ENCODE results near the gene BPHL. TPM values are rescaled to one million over a fixed set of nuclear protein-coding genes. Genes with fewer than 3 reads are reported as not detected.
"Not testable (repeated sequence)": the region's sequence is repeated elsewhere in the genome, so short reads cannot be mapped to it uniquely, and the experiment has no call there.

BPHL gene
- total RNA-seq, 1 donor from 2014 or later: 10.3 TPM

GRCh38 chr6:3164388-3164787, 45.9 kb downstream of the BPHL start:
- intact Hi-C loops (cut with DNase I): no loop called here
- no peak for DNase-seq (ENCODE audit: extremely low spot score in 2 of 2)
- H3K27ac ChIP-seq: no peak overlapping the region
- no peaks in the 10 kb centered on the region for H3K9me3 ChIP-seq
- H3K36me3 ChIP-seq: no peaks in the 10 kb centered on the region
- no peak overlapping the region for H3K4me3 ChIP-seq
- no peaks in the 10 kb centered on the region for H3K27me3 ChIP-seq
- peaks cover 21% of the 10 kb centered on the region for H3K4me1 ChIP-seq
- no peak for TF ChIP-seq POLR2A (IDR thresholded peaks at IDR 0.05)
- no peak for TF ChIP-seq CTCF (IDR thresholded peaks at IDR 0.05)
- TF ChIP-seq POLR2AphosphoS5 (IDR thresholded peaks at IDR 0.05; ENCODE audit: insufficient read depth in 1 of 2, low read depth in 1 of 2): no peak

DNA sequence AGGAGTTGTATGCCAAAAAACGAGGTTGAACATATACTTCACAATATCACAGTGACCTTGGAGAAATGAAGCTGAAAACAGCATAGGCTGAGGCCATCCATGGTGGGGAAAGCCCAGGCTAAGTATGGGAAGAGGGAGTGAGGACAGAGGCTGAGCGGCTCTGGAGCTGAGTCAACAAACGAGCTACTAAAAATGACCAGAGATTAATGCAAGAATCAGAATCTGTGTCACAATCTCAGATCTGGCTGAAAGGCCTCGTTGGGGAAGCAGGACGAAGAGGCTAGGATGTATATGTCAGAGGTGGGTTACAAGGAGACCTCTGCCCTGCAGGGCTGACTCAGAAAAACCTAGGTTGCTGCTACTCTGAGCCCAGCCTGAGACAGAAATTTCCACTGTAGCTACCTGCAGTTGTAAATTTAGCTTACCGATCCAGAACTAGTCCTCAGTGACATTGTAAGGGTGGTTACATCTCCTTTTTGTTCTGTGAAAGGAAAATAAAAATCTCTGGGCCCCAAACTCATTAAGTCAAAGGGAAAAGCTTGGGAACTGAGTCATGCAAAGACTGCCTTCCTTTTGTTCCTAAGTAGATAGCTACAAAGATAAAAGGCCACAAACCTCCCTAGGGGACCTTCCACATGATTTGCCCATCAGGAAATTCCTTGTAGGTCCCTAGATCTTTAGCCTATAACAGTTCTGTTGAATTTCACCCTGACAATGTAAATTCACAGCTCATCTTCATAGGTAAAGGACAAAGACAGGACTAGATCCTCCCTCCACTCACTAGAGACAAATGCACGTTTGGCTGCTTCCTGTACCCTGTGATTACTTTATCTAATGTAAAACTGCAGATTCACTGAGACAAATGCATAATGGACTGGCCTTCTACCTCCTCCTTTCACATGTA, 47.4 kb downstream of the BPHL start:
- H3K27ac ChIP-seq: no peak overlapping the region
- H3K9me3 ChIP-seq: no peaks in the 10 kb centered on the region
- no peak for TF ChIP-seq CTCF (IDR thresholded peaks at IDR 0.05)
- TF ChIP-seq POLR2AphosphoS5 (IDR thresholded peaks at IDR 0.05; ENCODE audit: insufficient read depth in 1 of 2, low read depth in 1 of 2): no peak
- TF ChIP-seq POLR2A (IDR thresholded peaks at IDR 0.05): no peak
- intact Hi-C loops (cut with DNase I): no loop called here
- H3K36me3 ChIP-seq: no peaks in the 10 kb centered on the region
- H3K4me3 ChIP-seq: no peak overlapping the region
- H3K4me1 ChIP-seq: peaks cover 7% of the 10 kb centered on the region
- H3K27me3 ChIP-seq: no peaks in the 10 kb centered on the region
- DNase-seq (ENCODE audit: extremely low spot score in 2 of 2): no peak

- H3K27me3 ChIP-seq; DNase-seq (ENCODE audit: extremely low spot score in 2 of 2); intact Hi-C loops (cut with DNase I); H3K4me3 ChIP-seq; H3K9me3 ChIP-seq; H3K4me1 ChIP-seq; H3K27ac ChIP-seq; H3K36me3 ChIP-seq: not testable (repeated sequence)
Observed at GRCh38 chr6:3166535-3167225, 48.2 kb downstream of the BPHL start.

DNA sequence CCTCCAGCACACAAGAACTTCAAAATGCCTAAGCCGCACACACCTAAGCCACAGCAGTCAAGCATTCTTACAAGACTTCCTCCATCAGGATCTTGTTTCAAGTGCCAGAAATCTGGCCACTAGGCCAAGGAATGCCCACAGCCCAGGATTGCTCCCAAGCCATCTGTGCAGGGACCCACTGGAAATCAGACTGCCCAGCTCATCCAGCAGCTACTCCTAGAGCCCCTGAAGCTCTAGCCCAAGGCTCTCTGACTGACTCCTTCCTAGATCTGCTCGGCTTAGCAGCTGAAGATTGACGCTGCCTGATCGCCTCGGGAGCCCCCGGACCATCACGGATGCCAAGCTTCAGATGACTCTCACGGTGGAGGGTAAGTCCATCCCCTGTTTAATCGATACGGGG, 49.5 kb downstream of the BPHL start:
- H3K36me3 ChIP-seq; intact Hi-C loops (cut with DNase I); H3K27ac ChIP-seq; DNase-seq (ENCODE audit: extremely low spot score in 2 of 2); H3K27me3 ChIP-seq; H3K4me1 ChIP-seq; H3K4me3 ChIP-seq; H3K9me3 ChIP-seq: not testable (repeated sequence)

GRCh38 chr6:3170676-3171075, 52.2 kb downstream of the BPHL start:
- intact Hi-C loops (cut with DNase I); H3K9me3 ChIP-seq; H3K4me1 ChIP-seq; H3K36me3 ChIP-seq; H3K27me3 ChIP-seq; H3K4me3 ChIP-seq; DNase-seq (ENCODE audit: extremely low spot score in 2 of 2); H3K27ac ChIP-seq: not testable (repeated sequence)

- H3K4me1 ChIP-seq; DNase-seq (ENCODE audit: extremely low spot score in 2 of 2); intact Hi-C loops (cut with DNase I); H3K27me3 ChIP-seq; H3K4me3 ChIP-seq; H3K9me3 ChIP-seq; H3K36me3 ChIP-seq; H3K27ac ChIP-seq: not testable (repeated sequence)
Observed at GRCh38 chr6:3171313-3172175, 53.0 kb downstream of the BPHL start.

- H3K4me3 ChIP-seq; H3K27me3 ChIP-seq; DNase-seq (ENCODE audit: extremely low spot score in 2 of 2); H3K4me1 ChIP-seq; H3K27ac ChIP-seq; intact Hi-C loops (cut with DNase I); H3K36me3 ChIP-seq; H3K9me3 ChIP-seq: not testable (repeated sequence)
Observed at GRCh38 chr6:3172789-3173188, 54.3 kb downstream of the BPHL start.

GRCh38 chr6:3173636-3174089, 55.2 kb downstream of the BPHL start:
- H3K4me1 ChIP-seq; H3K36me3 ChIP-seq; H3K4me3 ChIP-seq; H3K27me3 ChIP-seq; DNase-seq (ENCODE audit: extremely low spot score in 2 of 2); intact Hi-C loops (cut with DNase I); H3K27ac ChIP-seq; H3K9me3 ChIP-seq: not testable (repeated sequence)

All from vagina (tissue), 2 donors.